Measurements from ENCODE around the gene XRCC4. TPM values are rescaled to one million over a fixed set of nuclear protein-coding genes. Genes with fewer than 3 reads are reported as not detected.

The XRCC4 gene
- total RNA-seq, 1 experiment from 2014 or later: 13.8 TPM

- Histone ChIP-seq H3K9me2 (replicated peaks; ENCODE audit: low read length) (no peaks in the 10 kb centered on the region), H3K4me2 (ENCODE audit: low read length) (no peak overlapping the region), H2AFZ (ENCODE audit: low read length) (no peak overlapping the region), H3K4me1 (ENCODE audit: insufficient read depth, low read length) (no peaks in the 10 kb centered on the region), H3K36me3 (ENCODE audit: low read depth, low read length) (no peaks in the 10 kb centered on the region), H3K27ac (ENCODE audit: low read length) (no peak overlapping the region), H3K9ac (ENCODE audit: low read length) (no peak overlapping the region), H3K9me3 (ENCODE audit: low read length) (no peaks in the 10 kb centered on the region), H3F3A (ENCODE audit: low read length, unreplicated experiment) (no peaks in the 10 kb centered on the region), H3K4me3 (ENCODE audit: low read length) (no peak overlapping the region), H3K79me2 (ENCODE audit: low read length) (no peaks in the 10 kb centered on the region), H4K20me1 (ENCODE audit: low read length) (no peaks in the 10 kb centered on the region), H3K27me3 (ENCODE audit: low read length) (no peaks in the 10 kb centered on the region)
- DNase-seq (no peak), ATAC-seq (no peak)
- BruUV-seq (replicated peaks): no TSS peak
- ChIA-PET POLR2A (ENCODE audit: unreplicated experiment) (no interaction called here), CTCF (no interaction called here)
- no peak for TF ChIP-seq EZH2 (IDR thresholded peaks at IDR 0.05; ENCODE audit: low read length, unreplicated experiment)
- no peak for TF ChIP-seq CTCF (conservative IDR thresholded peaks at IDR 0.05; ENCODE audit: low read depth, low read length)
- no peak for TF ChIP-seq EZH2phosphoT487 (IDR thresholded peaks at IDR 0.05; ENCODE audit: borderline replicate concordance, low read length)
- intact Hi-C loops (cut with micrococcal nuclease): no loop called here
These were observed 143.0 kb downstream of the XRCC4 start for GRCh38 chr5:83220331-83220730.

- H2AFZ ChIP-seq (ENCODE audit: low read length): no peak overlapping the region
- BruUV-seq (replicated peaks): no TSS peak
- no peaks in the 10 kb centered on the region for H3K79me2 ChIP-seq (ENCODE audit: low read length)
- ATAC-seq: no peak
- H3K9me2 ChIP-seq (replicated peaks; ENCODE audit: low read length): no peaks in the 10 kb centered on the region
- H3K4me3 ChIP-seq (ENCODE audit: low read length): no peak overlapping the region
- H3K36me3 ChIP-seq (ENCODE audit: low read depth, low read length): no peaks in the 10 kb centered on the region
- ChIA-PET POLR2A (ENCODE audit: unreplicated experiment) (no interaction called here), CTCF (no interaction called here)
- H3K27ac ChIP-seq (ENCODE audit: low read length): no peak overlapping the region
- no peak overlapping the region for H3K4me2 ChIP-seq (ENCODE audit: low read length)
- no peaks in the 10 kb centered on the region for H3K4me1 ChIP-seq (ENCODE audit: insufficient read depth, low read length)
- no peaks in the 10 kb centered on the region for H3K27me3 ChIP-seq (ENCODE audit: low read length)
- H3F3A ChIP-seq (ENCODE audit: low read length, unreplicated experiment): no peaks in the 10 kb centered on the region
- intact Hi-C loops (cut with micrococcal nuclease): no loop called here
- no peaks in the 10 kb centered on the region for H3K9me3 ChIP-seq (ENCODE audit: low read length)
- no peaks in the 10 kb centered on the region for H4K20me1 ChIP-seq (ENCODE audit: low read length)
- TF ChIP-seq CTCF (conservative IDR thresholded peaks at IDR 0.05; ENCODE audit: low read depth, low read length) (no peak), EZH2phosphoT487 (IDR thresholded peaks at IDR 0.05; ENCODE audit: borderline replicate concordance, low read length) (no peak)
- H3K9ac ChIP-seq (ENCODE audit: low read length): no peak overlapping the region
- no peak for DNase-seq
These were observed 145.6 kb downstream of the XRCC4 start for GRCh38 chr5:83222906-83223305.

- H3K4me1 ChIP-seq (ENCODE audit: insufficient read depth, low read length): no peaks in the 10 kb centered on the region
These were observed 150.3 kb downstream of the XRCC4 start for GRCh38 chr5:83227611-83228010.

More at GRCh38 chr5:83227611-83228010, 150.3 kb downstream of the XRCC4 start:
- Histone ChIP-seq H3K9me3 (ENCODE audit: low read length) (no peaks in the 10 kb centered on the region), H3K9ac (ENCODE audit: low read length) (no peak overlapping the region), H3K4me2 (ENCODE audit: low read length) (no peak overlapping the region), H3K27ac (ENCODE audit: low read length) (no peak overlapping the region), H3F3A (ENCODE audit: low read length, unreplicated experiment) (no peaks in the 10 kb centered on the region), H3K27me3 (ENCODE audit: low read length) (no peaks in the 10 kb centered on the region), H3K79me2 (ENCODE audit: low read length) (no peaks in the 10 kb centered on the region), H4K20me1 (ENCODE audit: low read length) (no peaks in the 10 kb centered on the region), H3K9me2 (replicated peaks; ENCODE audit: low read length) (no peaks in the 10 kb centered on the region), H3K36me3 (ENCODE audit: low read depth, low read length) (no peaks in the 10 kb centered on the region), H3K4me3 (ENCODE audit: low read length) (no peak overlapping the region), H2AFZ (ENCODE audit: low read length) (no peak overlapping the region)
- TF ChIP-seq EZH2phosphoT487 (IDR thresholded peaks at IDR 0.05; ENCODE audit: borderline replicate concordance, low read length) (no peak), CTCF (conservative IDR thresholded peaks at IDR 0.05; ENCODE audit: low read depth, low read length) (no peak), EZH2 (IDR thresholded peaks at IDR 0.05; ENCODE audit: low read length, unreplicated experiment) (no peak)
- ChIA-PET POLR2A (ENCODE audit: unreplicated experiment) (no interaction called here), CTCF (no interaction called here)
- DNase-seq (no peak), ATAC-seq (no peak)
- intact Hi-C loops (cut with micrococcal nuclease): no loop called here
- BruUV-seq (replicated peaks): no TSS peak
